Measurements from ENCODE around the gene NADK. TPM values are rescaled to one million over a fixed set of nuclear protein-coding genes. Genes with fewer than 3 reads are reported as not detected.
"Not testable (repeated sequence)": the region's sequence is repeated elsewhere in the genome, so short reads cannot be mapped to it uniquely, and the experiment has no call there.

Gene NADK
- total and polyA plus RNA-seq, 7 donors, result 14.5 to 37.7 (median 24.7) TPM

DNA sequence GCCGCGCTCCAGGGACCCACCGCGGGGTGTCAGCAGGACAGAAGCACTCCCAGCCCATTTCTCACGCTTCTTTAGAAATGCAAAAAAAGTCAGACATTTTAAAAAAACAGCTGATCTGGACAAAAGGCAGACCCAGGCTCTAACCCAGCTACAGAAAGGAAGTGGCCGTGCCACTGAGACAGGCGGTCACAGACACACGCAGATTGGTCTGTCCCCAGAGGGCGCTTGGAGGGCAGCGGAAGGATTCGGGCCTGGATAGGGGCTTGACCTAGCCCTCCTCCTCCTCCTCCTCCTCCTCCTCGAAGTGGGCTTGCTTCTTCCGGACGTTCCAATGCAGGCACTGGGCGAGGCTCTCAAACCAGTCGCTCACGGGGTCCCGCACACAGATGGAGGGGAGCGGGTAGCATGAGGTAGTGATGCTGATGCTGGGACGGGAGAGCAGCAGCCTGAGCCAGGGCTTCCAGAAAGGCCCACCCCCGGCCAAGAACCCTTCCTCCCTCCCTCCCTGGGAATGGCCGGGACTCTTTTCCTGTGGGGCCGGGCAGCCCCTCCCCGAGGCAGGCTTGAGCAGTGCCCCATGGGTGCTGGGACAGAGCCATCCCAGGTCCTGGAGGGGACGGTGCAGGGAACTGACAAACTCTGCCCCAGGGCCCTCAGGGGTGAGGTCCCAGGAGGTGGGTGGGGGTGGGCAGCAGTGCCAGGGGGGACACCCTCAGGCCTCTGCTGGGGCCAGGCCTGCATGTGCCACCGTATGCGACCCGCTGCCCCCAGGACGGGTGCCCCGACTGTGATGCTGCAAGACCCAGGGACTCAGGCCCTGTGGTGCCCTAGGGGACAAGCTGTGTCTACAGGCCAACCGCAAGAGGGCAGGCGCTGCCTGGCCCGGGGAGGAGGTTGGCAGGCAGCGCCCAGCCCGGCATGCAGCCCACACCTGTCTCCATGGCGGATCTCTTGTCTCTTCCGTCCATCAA, 25.3 kb downstream of the NADK start:
- intact Hi-C loops (cut with DNase I), result loop anchor here in 1 of 2 donors (1.0 kb wide), 1 partner anchor 153 kb away; no protein-coding TSS in a partner anchor
- Histone ChIP-seq H3K4me3 (no peak overlapping the region), H3K36me3 (ENCODE audit: insufficient read depth in 1 of 2, low read depth in 1 of 2) (peaks cover 0 to 51% of the 10 kb centered on the region in 2 donors), H3K27me3 (ENCODE audit: insufficient read depth in 3 of 3, low read length in 2 of 3) (no peaks in the 10 kb centered on the region), H3K9me3 (no peaks in the 10 kb centered on the region), H3K27ac (no peak overlapping the region), H3K4me1 (peaks cover 4% of the 10 kb centered on the region)
- DNase-seq (peak; percentile 56 to 86), ATAC-seq (peak; percentile 88 to 95 (median 92))
- 47 to 57% (median 52%) methylated on average over 28 to 37 of the region's 37 CpGs for WGBS, 3 donors
- TF ChIP-seq CTCF (IDR thresholded peaks at IDR 0.05), result peak; percentile 72

GRCh38 chr1:1752190-1752589, 26.1 kb downstream of the NADK start:
- peaks cover 3% of the 10 kb centered on the region for H3K4me1 ChIP-seq
- no peak for TF ChIP-seq CTCF (IDR thresholded peaks at IDR 0.05)
- intact Hi-C loops (cut with DNase I), result no loop called here
- peaks cover 0 to 51% of the 10 kb centered on the region in 2 donors for H3K36me3 ChIP-seq (ENCODE audit: insufficient read depth in 1 of 2, low read depth in 1 of 2)
- H3K4me3 ChIP-seq, result no peak overlapping the region
- H3K9me3 ChIP-seq, result no peaks in the 10 kb centered on the region
- DNase-seq, result no peak
- ATAC-seq, result no peak
- no peaks in the 10 kb centered on the region for H3K27me3 ChIP-seq (ENCODE audit: insufficient read depth in 3 of 3, low read length in 2 of 3)
- WGBS, 3 donors, result 67 to 78% (median 69%) methylated on average over 11 of the region's 11 CpGs
- no peak overlapping the region for H3K27ac ChIP-seq

DNA sequence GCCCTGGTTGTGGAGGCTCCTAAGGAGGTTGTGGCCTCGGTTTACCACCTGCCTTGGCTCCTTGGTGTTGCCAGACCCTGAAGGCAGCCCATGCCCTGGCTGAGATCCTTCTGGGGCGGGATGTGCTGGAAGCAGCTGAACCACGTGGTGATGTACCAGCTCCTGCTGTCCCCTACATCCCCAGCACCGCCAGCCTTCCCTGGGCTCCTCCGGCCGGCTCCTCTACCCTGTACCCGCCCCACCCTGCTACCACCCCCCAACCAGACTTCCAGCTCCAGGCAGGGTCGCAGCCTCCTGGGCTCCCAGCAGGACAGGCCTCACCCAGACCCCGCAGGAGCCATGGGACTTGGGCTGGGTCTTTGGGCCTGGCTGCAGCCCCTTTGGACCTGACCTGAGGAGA, 28.3 kb downstream of the NADK start:
- not testable (repeated sequence) for H3K27me3 ChIP-seq (ENCODE audit: insufficient read depth in 3 of 3, low read length in 2 of 3); ATAC-seq; H3K9me3 ChIP-seq; DNase-seq; H3K4me3 ChIP-seq; H3K27ac ChIP-seq; H3K4me1 ChIP-seq
- WGBS, 3 donors, result 78 to 90% (median 84%) methylated on average over 5 to 8 of the region's 9 CpGs
- peaks cover 0 to 28% of the 10 kb centered on the region in 2 donors for H3K36me3 ChIP-seq (ENCODE audit: insufficient read depth in 1 of 2, low read depth in 1 of 2)
- intact Hi-C loops (cut with DNase I), result loop anchor here in 1 of 2 donors (10.0 kb wide), 1 partner anchor 55 kb away; the partner anchor contains the start of gene SLC35E2B

- H3K36me3 ChIP-seq (ENCODE audit: insufficient read depth in 1 of 2, low read depth in 1 of 2), result peaks cover 0 to 17% of the 10 kb centered on the region in 2 donors
- WGBS, 3 donors, result 76 to 78% (median 77%) methylated on average over 18 of the region's 18 CpGs
- no peak overlapping the region for H3K27ac ChIP-seq
- H3K9me3 ChIP-seq, result no peaks in the 10 kb centered on the region
- no peaks in the 10 kb centered on the region for H3K27me3 ChIP-seq (ENCODE audit: insufficient read depth in 3 of 3, low read length in 2 of 3)
- ATAC-seq, result no peak
- TF ChIP-seq CTCF (IDR thresholded peaks at IDR 0.05), result no peak
- intact Hi-C loops (cut with DNase I), result loop anchor here in 1 of 2 donors (10.0 kb wide), 1 partner anchor 54 kb away; the partner anchor contains the start of gene SLC35E2B
- peaks cover 2% of the 10 kb centered on the region for H3K4me1 ChIP-seq
- DNase-seq, result no peak
- H3K4me3 ChIP-seq, result no peak overlapping the region
Observed at GRCh38 chr1:1748686-1749321, 29.5 kb downstream of the NADK start.

- not testable (repeated sequence) for H3K27me3 ChIP-seq (ENCODE audit: insufficient read depth in 3 of 3, low read length in 2 of 3); DNase-seq; H3K36me3 ChIP-seq (ENCODE audit: insufficient read depth in 1 of 2, low read depth in 1 of 2); H3K4me1 ChIP-seq; H3K9me3 ChIP-seq
- intact Hi-C loops (cut with DNase I), result loop anchor here in 1 of 2 donors (10.0 kb wide), 1 partner anchor 52 kb away; the partner anchor contains the start of gene SLC35E2B
- WGBS, 3 donors, result no CpG with 5 or more reads among the region's 35 CpGs
- ATAC-seq, result peak; percentile 90 to 94 (median 92)
- H3K4me3 ChIP-seq, result peak overlapping the region; percentile 59
- H3K27ac ChIP-seq, result peak overlapping the region; percentile 80
Observed at GRCh38 chr1:1746566-1746909, 31.7 kb downstream of the NADK start.

GRCh38 chr1:1745651-1746565, 32.4 kb downstream of the NADK start:
- Histone ChIP-seq H3K4me3 (peak overlapping the region; percentile 59), H3K27ac (peak overlapping the region; percentile 80)
- peak; percentile 88 to 95 (median 90) for ATAC-seq
- intact Hi-C loops (cut with DNase I), result loop anchor here in 1 of 2 donors (10.0 kb wide), 1 partner anchor 51 kb away; the partner anchor contains the start of gene SLC35E2B
- not testable (repeated sequence) for H3K27me3 ChIP-seq (ENCODE audit: insufficient read depth in 3 of 3, low read length in 2 of 3); H3K36me3 ChIP-seq (ENCODE audit: insufficient read depth in 1 of 2, low read depth in 1 of 2); H3K9me3 ChIP-seq; H3K4me1 ChIP-seq
- 0 to 1% (median 0%) methylated on average over 17 to 78 of the region's 101 CpGs for WGBS, 3 donors
- DNase-seq, result peak; percentile 90 to 95

- not testable (repeated sequence) for H3K27ac ChIP-seq; H3K4me3 ChIP-seq; H3K9me3 ChIP-seq; H3K36me3 ChIP-seq (ENCODE audit: insufficient read depth in 1 of 2, low read depth in 1 of 2); H3K4me1 ChIP-seq; ATAC-seq; DNase-seq; H3K27me3 ChIP-seq (ENCODE audit: insufficient read depth in 3 of 3, low read length in 2 of 3)
- WGBS, 3 donors, result 81 to 86% (median 85%) methylated on average over 11 of the region's 11 CpGs
- intact Hi-C loops (cut with DNase I), result loop anchor here in 1 of 2 donors (10.0 kb wide), 1 partner anchor 48 kb away; the partner anchor contains the start of gene SLC35E2B
Observed at GRCh38 chr1:1742529-1742928, 35.7 kb downstream of the NADK start.
